Skin of body (tissue), 2 donors: Measurements from ENCODE around the gene RBM41. TPM values are rescaled to one million over a fixed set of nuclear protein-coding genes. Genes with fewer than 3 reads are reported as not detected.

ENCODE experiments used
- DNase-seq: peaks from one replicate; lab custom pipeline; 2025; lab: John Stamatoyannopoulos, UW
- total RNA-seq: library from RNA; depleted of rRNA; stranded (reverse); fragments of >200 nt; gene quantifications from one replicate; pipeline ENCODE4 v1.2.3, GENCODE V29; 2014

The RBM41 gene
- total RNA-seq, 1 donor from 2014 or later = 17.7 TPM

DNA sequence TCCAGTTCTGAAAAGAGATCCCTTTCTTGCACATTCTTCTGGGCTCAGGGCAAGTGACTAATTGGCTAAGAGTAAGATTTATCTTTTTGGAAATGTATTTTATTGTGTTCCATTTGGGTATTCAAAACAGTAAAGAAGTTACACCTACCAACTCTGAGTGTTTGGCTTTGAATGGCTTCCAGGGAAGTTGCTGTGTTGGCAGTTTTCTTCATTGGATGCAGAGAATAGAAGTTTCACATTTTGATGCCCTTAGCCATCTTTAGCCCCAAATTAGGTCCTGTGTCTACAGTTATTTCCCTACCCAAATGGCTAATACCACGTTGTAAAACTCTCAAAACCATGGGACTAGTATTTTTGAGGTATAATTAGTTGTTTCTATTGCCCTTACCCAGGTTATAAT lies 88.9 kb downstream of the RBM41 start:
- DNase-seq = no peak

DNA sequence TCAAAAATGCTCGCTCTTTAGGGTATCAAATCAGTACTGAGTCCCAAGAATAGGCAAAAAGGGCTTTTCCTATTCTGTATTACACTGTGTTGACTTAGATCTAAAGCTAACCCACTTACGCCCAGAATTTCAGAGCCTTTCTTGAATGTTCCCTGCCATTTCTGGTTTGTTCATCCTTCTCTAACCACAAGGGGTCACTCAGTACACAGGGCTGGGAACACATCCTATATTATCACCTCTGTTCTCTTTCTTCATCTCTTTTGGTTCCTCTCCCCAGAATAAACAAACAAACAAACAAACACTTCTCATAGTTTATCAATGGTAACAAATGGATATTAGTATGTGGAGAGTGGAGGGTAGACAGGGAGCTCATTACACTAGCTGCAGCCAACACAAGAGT lies 93.1 kb downstream of the RBM41 start:
- DNase-seq = peak; percentile 1

DNA sequence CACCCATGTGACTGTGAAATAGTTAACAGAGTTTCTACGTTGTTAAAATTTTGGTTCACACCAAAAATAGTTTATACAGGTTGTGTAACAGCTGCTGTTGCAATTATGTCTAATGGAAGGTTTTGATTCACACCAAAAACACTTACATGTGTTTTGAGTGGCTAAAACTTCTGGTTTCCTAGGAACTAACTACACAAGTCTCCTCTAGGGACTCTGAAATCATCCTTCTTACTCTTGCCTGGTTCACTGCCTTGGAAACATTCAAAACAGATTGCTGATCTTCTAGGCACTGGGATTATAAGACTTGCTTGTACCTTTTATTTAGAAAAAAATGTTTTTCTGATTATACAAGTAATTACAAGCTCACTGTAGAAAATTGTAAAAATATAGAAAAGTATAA lies 103.7 kb downstream of the RBM41 start:
- peak; percentile 51 for DNase-seq

Other genes with a start within 250 kb of the RBM41 start
- gene RIPPLY1, start 215.5 kb downstream of the RBM41 start, total RNA-seq = not detected
- 0.10 TPM for gene CLDN2, start 198.4 kb downstream of the RBM41 start, total RNA-seq
- gene MORC4, start 118.6 kb downstream of the RBM41 start, total RNA-seq = 42.2 TPM
- gene NUP62CL, start 87.6 kb upstream of the RBM41 start, total RNA-seq = 3.0 TPM
- not detected for gene DNAAF6, start 87.8 kb upstream of the RBM41 start, total RNA-seq